ENCODE measurements around the gene MRPS12. TPM values are rescaled to one million over a fixed set of nuclear protein-coding genes. Genes with fewer than 3 reads are reported as not detected.

Gene MRPS12
- total RNA-seq, 1 experiment from 2014 or later: 84.8 TPM

- no TSS peak for BruUV-seq (replicated peaks)
- H2AFZ ChIP-seq: no peak overlapping the region
- H3K36me3 ChIP-seq (ENCODE audit: low read depth): no peaks in the 10 kb centered on the region
- peaks cover 9% of the 10 kb centered on the region for H3K4me1 ChIP-seq (replicated peaks; ENCODE audit: insufficient read depth)
- CTCF ChIA-PET: interaction anchor here (0.6 kb wide), 1 partner anchor 326 kb away, joined by 5 read pairs; no protein-coding TSS in a partner anchor
- intact Hi-C loops (cut with micrococcal nuclease; ENCODE audit: unreplicated experiment): no loop called here
- H3F3A ChIP-seq (ENCODE audit: insufficient read depth, low read depth): no peaks in the 10 kb centered on the region
- no peaks in the 10 kb centered on the region for H3K9me2 ChIP-seq (ENCODE audit: insufficient read depth)
- H3K4me2 ChIP-seq: no peak overlapping the region
- H3K27ac ChIP-seq: no peak overlapping the region
- DNase-seq: no peak
- POLR2A ChIA-PET (ENCODE audit: unreplicated experiment): no interaction called here
- no peaks in the 10 kb centered on the region for H3K27me3 ChIP-seq (ENCODE audit: insufficient read depth, low read depth)
- no peak for TF ChIP-seq CTCF (conservative IDR thresholded peaks at IDR 0.05)
- no peak for TF ChIP-seq EZH2 (IDR thresholded peaks at IDR 0.05; ENCODE audit: low read depth)
- peaks cover 24% of the 10 kb centered on the region for H3K79me2 ChIP-seq (ENCODE audit: low read depth)
- no peaks in the 10 kb centered on the region for H4K20me1 ChIP-seq (ENCODE audit: insufficient read depth)
- H3K9me3 ChIP-seq (ENCODE audit: insufficient read depth, low read depth): 0 out of 2 replicates have a peak, but pooled peaks cover 3% of the 10 kb centered on the region
- no peak overlapping the region for H3K4me3 ChIP-seq
Observed at GRCh38 chr19:38904581-38905539, 25.9 kb upstream of the MRPS12 start.

- DNase-seq: no peak
- Histone ChIP-seq H2AFZ (no peak overlapping the region), H4K20me1 (ENCODE audit: insufficient read depth) (no peaks in the 10 kb centered on the region), H3K9me2 (ENCODE audit: insufficient read depth) (no peaks in the 10 kb centered on the region), H3K36me3 (ENCODE audit: low read depth) (no peaks in the 10 kb centered on the region), H3K4me1 (replicated peaks; ENCODE audit: insufficient read depth) (peaks cover 7% of the 10 kb centered on the region), H3K4me3 (no peak overlapping the region), H3K27me3 (ENCODE audit: insufficient read depth, low read depth) (no peaks in the 10 kb centered on the region), H3K4me2 (no peak overlapping the region), H3K79me2 (ENCODE audit: low read depth) (peaks cover 17% of the 10 kb centered on the region), H3F3A (ENCODE audit: insufficient read depth, low read depth) (no peaks in the 10 kb centered on the region), H3K9me3 (ENCODE audit: insufficient read depth, low read depth) (0 out of 2 replicates have a peak, but pooled peaks cover 3% of the 10 kb centered on the region), H3K27ac (no peak overlapping the region)
- TF ChIP-seq EZH2 (IDR thresholded peaks at IDR 0.05; ENCODE audit: low read depth) (no peak), CTCF (conservative IDR thresholded peaks at IDR 0.05) (no peak)
- ChIA-PET CTCF (interaction anchor here (0.7 kb wide), 1 partner anchor 272 kb away, joined by 12 read pairs; no protein-coding TSS in a partner anchor), POLR2A (ENCODE audit: unreplicated experiment) (interaction anchor here (0.6 kb wide), 1 partner anchor 639 kb away, joined by 4 read pairs; no protein-coding TSS in a partner anchor)
- BruUV-seq (replicated peaks): no TSS peak
- intact Hi-C loops (cut with micrococcal nuclease; ENCODE audit: unreplicated experiment): no loop called here
Observed at GRCh38 chr19:38905620-38906019, 25.1 kb upstream of the MRPS12 start.

GRCh38 chr19:38907227-38907626, 23.5 kb upstream of the MRPS12 start:
- Histone ChIP-seq H2AFZ (no peak overlapping the region), H3K36me3 (ENCODE audit: low read depth) (no peaks in the 10 kb centered on the region), H3K4me2 (no peak overlapping the region), H3F3A (ENCODE audit: insufficient read depth, low read depth) (no peaks in the 10 kb centered on the region), H3K9me3 (ENCODE audit: insufficient read depth, low read depth) (no peaks in the 10 kb centered on the region), H3K9me2 (ENCODE audit: insufficient read depth) (no peaks in the 10 kb centered on the region), H3K4me1 (replicated peaks; ENCODE audit: insufficient read depth) (no peaks in the 10 kb centered on the region), H3K27ac (no peak overlapping the region), H3K27me3 (ENCODE audit: insufficient read depth, low read depth) (no peaks in the 10 kb centered on the region), H3K79me2 (ENCODE audit: low read depth) (0 out of 2 replicates have a peak, but pooled peaks cover 5% of the 10 kb centered on the region), H3K4me3 (no peak overlapping the region), H4K20me1 (ENCODE audit: insufficient read depth) (no peaks in the 10 kb centered on the region)
- TF ChIP-seq EZH2 (IDR thresholded peaks at IDR 0.05; ENCODE audit: low read depth) (no peak), CTCF (conservative IDR thresholded peaks at IDR 0.05) (no peak)
- intact Hi-C loops (cut with micrococcal nuclease; ENCODE audit: unreplicated experiment): no loop called here
- no TSS peak for BruUV-seq (replicated peaks)
- CTCF ChIA-PET: interaction anchor here (0.6 kb wide), 1 partner anchor 949 kb away, joined by 3 read pairs; no protein-coding TSS in a partner anchor
- no peak for DNase-seq
- POLR2A ChIA-PET (ENCODE audit: unreplicated experiment): no interaction called here

Data from PC-9 (cell line).